C4-2B (cell line): ENCODE results near the gene SLC10A3.

Experiments used
- H3K27ac ChIP-seq: fragments of 450-650 bp; 2 replicates; pipeline ENCODE4 v1.5.1; 2017
- CTCF ChIP-seq: fragments of 450-650 bp; conservative IDR thresholded peaks from 2 replicates; pipeline ENCODE4 v1.5.1; 2017; ENCODE audit warnings: mild to moderate bottlenecking
- ZFX ChIP-seq: fragments of 450-650 bp; IDR thresholded peaks from 2 replicates; pipeline ENCODE4 v1.6.1; 2017

The SLC10A3 gene

GRCh38 chrX:154515966-154516655 lies 25.7 kb upstream of the SLC10A3 start, which contains the start of gene FAM3A:
Gene FAM3A, minus strand, starts transcription at chrX:154516232. Its CDS starts 460 bp downstream, at chrX:154515772.
- H3K27ac ChIP-seq: peak within 1 kb of the TSS; percentile 89

GRCh38 chrX:154515090-154515965 lies 24.9 kb upstream of the SLC10A3 start:
- H3K27ac ChIP-seq: peak overlapping the region; percentile 89
- TF ChIP-seq CTCF (no peak), ZFX (no peak)

More at GRCh38 chrX:154515966-154516655, 25.7 kb upstream of the SLC10A3 start, which contains the start of gene FAM3A:
- TF ChIP-seq ZFX (peak; percentile 72), CTCF (no peak)

GRCh38 chrX:154513716-154514115 lies 23.3 kb upstream of the SLC10A3 start:
- TF ChIP-seq ZFX (no peak), CTCF (no peak)
- H3K27ac ChIP-seq: no peak overlapping the region

GRCh38 chrX:154512879-154513553 lies 22.6 kb upstream of the SLC10A3 start:
- no peak for TF ChIP-seq CTCF
- no peak for TF ChIP-seq ZFX
- no peak overlapping the region for H3K27ac ChIP-seq

- no peak overlapping the region for H3K27ac ChIP-seq
- TF ChIP-seq CTCF (no peak), ZFX (no peak)
These were observed 21.3 kb upstream of the SLC10A3 start for GRCh38 chrX:154511761-154512160.

- no peak for TF ChIP-seq ZFX
- TF ChIP-seq CTCF: no peak
- H3K27ac ChIP-seq: no peak overlapping the region
These were observed 19.0 kb upstream of the SLC10A3 start for GRCh38 chrX:154509455-154509854.
